Gastroesophageal sphincter (tissue), 4 donors: ENCODE data around the gene CDK5R1. TPM values are rescaled to one million over a fixed set of nuclear protein-coding genes. Genes with fewer than 3 reads are reported as not detected.

Experiments
- ATAC-seq: fragments of 150-250 bp; one replicate; pipeline ENCODE4 v1.9.1; 2016; ENCODE audit warnings: mild to moderate bottlenecking, moderate library complexity
- H3K27ac ChIP-seq, 4 donors: fragments of 200-600 bp; sonication (generic) in 3 of 4; 1 replicate in 3 of 4; 2 replicates in 1 of 4; pipeline ENCODE4 v1.5.1; 2016 to 2019
- H3K27me3 ChIP-seq: fragments of 200-600 bp; sonication (generic); one replicate; pipeline ENCODE4 v1.5.1; 2019
- H3K36me3 ChIP-seq, 2 donors: fragments of 200-600 bp; sonication (generic); one replicate each; pipeline ENCODE4 v1.5.1; 2019; ENCODE audit warnings: control low read depth in 1 of 2
- H3K4me1 ChIP-seq, 3 donors: fragments of 200-600 bp; sonication (generic); 1 replicate in 2 of 3; 2 replicates in 1 of 3; pipeline ENCODE4 v1.5.1; 2016 to 2019; ENCODE audit warnings: control low read depth in 2 of 3
- H3K4me3 ChIP-seq, 2 donors: fragments of 200-600 bp; sonication (generic); one replicate each; pipeline ENCODE4 v1.5.1; 2019; ENCODE audit warnings: mild to moderate bottlenecking in 1 of 2, moderate library complexity in 1 of 2
- H3K9me3 ChIP-seq, 3 donors: fragments of 200-600 bp; sonication (generic); one replicate each; pipeline ENCODE4 v1.5.1; 2017 to 2019; ENCODE audit warnings: control low read depth in 2 of 3
- EP300 ChIP-seq: sonication (generic); formaldehyde crosslinking; IDR thresholded peaks from one replicate; pipeline ENCODE4 v1.6.1; 2017; ENCODE audit warnings: antibody characterized with exemption, mild to moderate bottlenecking
- POLR2A ChIP-seq, 2 donors: fragments of 450-650 bp; IDR thresholded peaks; one replicate each; pipeline ENCODE4 v1.6.1; 2017; ENCODE audit warnings: antibody characterized with exemption in 2 of 2, mild to moderate bottlenecking in 2 of 2, moderate library complexity in 1 of 2
- POLR2AphosphoS5 ChIP-seq: sonication (generic); formaldehyde crosslinking; IDR thresholded peaks from one replicate; pipeline ENCODE4 v1.6.1; 2017; ENCODE audit warnings: antibody characterized with exemption
- WGBS, 2 donors: methylation state at CpG; one replicate each; pipeline ENCODE4 v1.1.5; 2018; ENCODE audit warnings: low coverage in 1 of 2; 5-methylcytosine and 5-hydroxymethylcytosine counted together
- total RNA-seq, 4 donors: library from RNA; depleted of rRNA; stranded (reverse); fragments of >200 nt; gene quantifications; one replicate each; pipeline ENCODE4 v1.1.0, GENCODE V29; 2016
- TF ChIP-seq, protein P1 (sequence below), 4 experiments: fragments of 200-600 bp in 2 of 4; fragments of 450-650 bp in 2 of 4; sonication (generic) in 1 of 4; IDR thresholded peaks; one replicate each; pipeline ENCODE4 v1.5.1; 2017 to 2019; ENCODE audit warnings: antibody characterized with exemption in 4 of 4, mild to moderate bottlenecking in 2 of 4, moderate library complexity in 2 of 4

The CDK5R1 gene
- total RNA-seq = 1 to 10 TPM in 2 of 4 donors, under 1 TPM in 1, not detected in 1; 0.54 to 1.5 (median 1.0) TPM

DNA sequence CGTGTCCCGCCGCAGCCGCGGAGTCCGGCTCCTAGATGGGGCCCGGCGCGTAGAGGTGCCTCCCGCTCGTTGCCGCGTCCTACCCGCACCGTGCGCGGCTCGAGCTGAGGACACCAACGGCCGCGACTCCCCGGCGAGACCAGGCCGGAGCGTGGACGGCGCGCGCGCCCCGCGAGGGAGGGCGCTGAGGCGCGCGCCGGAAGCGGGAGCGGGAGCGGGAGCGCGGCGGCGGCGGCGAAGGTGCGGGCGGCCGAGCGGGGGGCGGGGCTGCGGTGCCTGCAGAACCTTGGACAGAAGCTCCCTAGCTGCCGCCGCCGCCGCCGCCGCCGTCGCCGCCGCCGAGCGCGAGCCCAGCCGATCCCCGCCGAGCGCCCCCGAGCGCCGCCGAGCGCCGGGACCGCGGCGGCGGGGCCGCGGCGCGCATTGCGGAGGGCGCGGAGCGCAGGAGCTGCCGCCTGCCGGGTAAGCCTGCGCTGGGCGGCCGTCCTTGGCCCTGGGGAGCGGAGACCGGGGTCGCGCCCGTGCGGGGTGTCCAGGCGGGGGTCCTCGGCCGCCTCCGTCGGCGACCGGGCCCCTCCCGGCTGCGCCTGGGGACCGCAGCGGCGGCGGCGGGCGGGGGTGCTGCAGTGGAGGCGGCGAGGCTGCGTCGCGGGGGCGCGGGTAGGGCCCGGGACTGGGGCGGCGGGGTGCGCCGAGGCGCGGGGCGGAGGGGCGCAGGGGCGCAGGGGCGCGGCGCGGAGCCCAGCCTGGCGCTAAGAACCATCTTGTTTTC lies at the start of gene CDK5R1:
TSS of gene CDK5R1 (plus strand) at position 293 of the 772 bp plus-strand sequence. CDS start 628 bp downstream, outside the sequence.
- ATAC-seq = peak; percentile 79
- Histone ChIP-seq H3K4me1 (peaks cover 0 to 47% (median 14%) of the 10 kb centered on the region in 3 donors), H3K36me3 (peaks cover 0 to 10% of the 10 kb centered on the region in 2 donors), H3K9me3 (no peaks in the 10 kb centered on the region), H3K27me3 (no peaks in the 10 kb centered on the region), H3K27ac (peak within 1 kb of the TSS; percentile 36 to 87 (median 82)), H3K4me3 (peak within 1 kb of the TSS; percentile 36 to 66)
- TF ChIP-seq POLR2A (IDR thresholded peaks at IDR 0.05) (no peak), POLR2AphosphoS5 (no peak), EP300 (no peak)
- TF ChIP-seq, protein P1, sequence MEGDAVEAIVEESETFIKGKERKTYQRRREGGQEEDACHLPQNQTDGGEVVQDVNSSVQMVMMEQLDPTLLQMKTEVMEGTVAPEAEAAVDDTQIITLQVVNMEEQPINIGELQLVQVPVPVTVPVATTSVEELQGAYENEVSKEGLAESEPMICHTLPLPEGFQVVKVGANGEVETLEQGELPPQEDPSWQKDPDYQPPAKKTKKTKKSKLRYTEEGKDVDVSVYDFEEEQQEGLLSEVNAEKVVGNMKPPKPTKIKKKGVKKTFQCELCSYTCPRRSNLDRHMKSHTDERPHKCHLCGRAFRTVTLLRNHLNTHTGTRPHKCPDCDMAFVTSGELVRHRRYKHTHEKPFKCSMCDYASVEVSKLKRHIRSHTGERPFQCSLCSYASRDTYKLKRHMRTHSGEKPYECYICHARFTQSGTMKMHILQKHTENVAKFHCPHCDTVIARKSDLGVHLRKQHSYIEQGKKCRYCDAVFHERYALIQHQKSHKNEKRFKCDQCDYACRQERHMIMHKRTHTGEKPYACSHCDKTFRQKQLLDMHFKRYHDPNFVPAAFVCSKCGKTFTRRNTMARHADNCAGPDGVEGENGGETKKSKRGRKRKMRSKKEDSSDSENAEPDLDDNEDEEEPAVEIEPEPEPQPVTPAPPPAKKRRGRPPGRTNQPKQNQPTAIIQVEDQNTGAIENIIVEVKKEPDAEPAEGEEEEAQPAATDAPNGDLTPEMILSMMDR (IDR thresholded peaks at IDR 0.05) = no peak
- no CpG with 5 or more reads among the region's 135 CpGs for WGBS, 2 donors

- no peak for ATAC-seq
- Histone ChIP-seq H3K36me3 (no peaks in the 10 kb centered on the region), H3K4me3 (no peak overlapping the region), H3K4me1 (peaks cover 0 to 16% (median 2%) of the 10 kb centered on the region in 3 donors), H3K27ac (no peak overlapping the region), H3K9me3 (no peaks in the 10 kb centered on the region), H3K27me3 (no peaks in the 10 kb centered on the region)
- TF ChIP-seq, protein P1 (IDR thresholded peaks at IDR 0.05) = no peak
- TF ChIP-seq EP300 (no peak), POLR2A (IDR thresholded peaks at IDR 0.05) (no peak), POLR2AphosphoS5 (no peak)
- 63 to 83% methylated on average over 5 of the region's 5 CpGs for whole genome bisulfite sequencing, 2 donors
These were observed 46.1 kb upstream of the CDK5R1 start for GRCh38 chr17:32440722-32441121.

DNA sequence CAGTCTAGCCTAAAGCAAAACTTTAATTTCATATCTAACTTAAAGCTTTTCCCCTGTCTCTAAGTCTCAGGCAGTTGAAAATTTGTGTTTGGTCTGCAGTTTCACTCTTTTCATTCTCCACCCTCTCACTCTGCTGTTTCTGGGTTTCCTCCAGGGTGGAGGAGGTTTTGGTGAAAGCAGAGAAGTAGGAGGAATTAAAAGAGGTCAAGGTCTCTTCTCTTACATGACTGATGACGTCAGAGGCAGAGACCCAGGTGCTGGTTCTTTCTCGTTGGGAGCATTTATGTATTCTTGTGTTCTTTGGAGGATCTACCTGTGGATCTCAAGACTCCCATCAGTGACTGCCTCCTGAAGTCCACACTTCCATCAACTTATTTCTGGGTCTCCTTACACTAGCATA lies 44.9 kb upstream of the CDK5R1 start:
- Histone ChIP-seq H3K4me3 (no peak overlapping the region), H3K4me1 (peaks cover 5 to 28% (median 9%) of the 10 kb centered on the region in 3 donors), H3K9me3 (no peaks in the 10 kb centered on the region), H3K27me3 (no peaks in the 10 kb centered on the region), H3K27ac (no peak overlapping the region), H3K36me3 (peaks cover 0 to under 1% of the 10 kb centered on the region in 2 donors)
- no peak for ATAC-seq
- TF ChIP-seq POLR2A (IDR thresholded peaks at IDR 0.05) = no peak
- TF ChIP-seq, protein P1 (IDR thresholded peaks at IDR 0.05) = no peak
- no peak for TF ChIP-seq EP300
- no peak for TF ChIP-seq POLR2AphosphoS5
- 21 to 65% methylated on average over 2 of the region's 2 CpGs for WGBS, 2 donors

GRCh38 chr17:32443827-32444300 lies 42.9 kb upstream of the CDK5R1 start:
- Histone ChIP-seq H3K4me3 (peak overlapping the region; percentile 98 to 99), H3K27ac (peak overlapping the region in 2 of 4 donors; percentile 38 to 84), H3K36me3 (peaks cover 0 to 21% of the 10 kb centered on the region in 2 donors), H3K27me3 (no peaks in the 10 kb centered on the region), H3K4me1 (peaks cover 5 to 31% (median 9%) of the 10 kb centered on the region in 3 donors), H3K9me3 (no peaks in the 10 kb centered on the region)
- TF ChIP-seq POLR2A (IDR thresholded peaks at IDR 0.05) = no peak
- no peak for TF ChIP-seq EP300
- TF ChIP-seq, protein P1 (IDR thresholded peaks at IDR 0.05) = peak in 1 of 4 experiments; percentile 50
- TF ChIP-seq POLR2AphosphoS5 = no peak
- no peak for ATAC-seq
- 1 to 10% methylated on average over 2 to 11 of the region's 29 CpGs for WGBS, 2 donors
